ENCODE results near the gene GDF7. TPM values are rescaled to one million over a fixed set of nuclear protein-coding genes. Genes with fewer than 3 reads are reported as not detected.

The GDF7 gene
- total RNA-seq, 2 donors from 2014 or later: 0.16 to 0.72 TPM

DNA sequence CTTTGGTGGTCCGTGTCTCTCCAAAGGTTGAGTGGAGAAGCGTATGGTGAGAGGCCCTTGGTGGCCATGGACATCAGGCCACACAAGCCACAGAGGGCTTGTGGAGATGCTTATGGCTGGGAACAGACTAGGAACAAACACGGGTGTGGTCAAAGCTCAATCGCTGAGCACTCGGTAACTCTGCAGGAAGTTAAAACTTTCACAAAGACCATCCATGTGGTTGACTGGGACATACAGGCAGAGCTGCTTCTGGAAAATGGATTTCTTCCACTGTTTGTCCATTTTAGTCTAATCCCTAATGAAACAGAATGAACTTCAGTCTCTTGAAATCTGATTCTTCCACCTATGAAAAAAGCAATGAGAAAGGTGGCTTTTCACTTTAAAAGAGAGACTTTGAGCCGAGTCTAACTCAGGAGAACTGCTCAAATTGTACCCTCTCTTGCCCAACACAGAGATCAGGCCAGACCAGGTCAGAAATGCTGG is 17.7 kb downstream of the GDF7 start:
- Mint-ChIP-seq H3K27ac (peak overlapping the region; percentile 51), H3K4me3 (no peak overlapping the region)

GRCh38 chr2:20687260-20687832 is 20.4 kb downstream of the GDF7 start:
- DNase-seq (no peak), ATAC-seq (no peak)
- H3K9me3 ChIP-seq (ENCODE audit: control insufficient read depth, low read length, poor library complexity, severe bottlenecking): no peaks in the 10 kb centered on the region
- no peak overlapping the region for H3K4me3 Mint-ChIP-seq
- H3K27me3 Mint-ChIP-seq: no peaks in the 10 kb centered on the region
- peaks cover 11% of the 10 kb centered on the region for H3K36me3 Mint-ChIP-seq (ENCODE audit: low read depth)
- H3K27ac Mint-ChIP-seq: no peak overlapping the region
- H3K4me1 Mint-ChIP-seq: peaks cover 10% of the 10 kb centered on the region

More for the DNA sequence above, 17.7 kb downstream of the GDF7 start:
- Mint-ChIP-seq H3K27me3 (no peaks in the 10 kb centered on the region), H3K4me1 (peaks cover 13% of the 10 kb centered on the region), H3K36me3 (ENCODE audit: low read depth) (peaks cover 15% of the 10 kb centered on the region)
- H3K9me3 ChIP-seq (ENCODE audit: control insufficient read depth, low read length, poor library complexity, severe bottlenecking): no peaks in the 10 kb centered on the region
- ATAC-seq: no peak
- no peak for DNase-seq

DNA sequence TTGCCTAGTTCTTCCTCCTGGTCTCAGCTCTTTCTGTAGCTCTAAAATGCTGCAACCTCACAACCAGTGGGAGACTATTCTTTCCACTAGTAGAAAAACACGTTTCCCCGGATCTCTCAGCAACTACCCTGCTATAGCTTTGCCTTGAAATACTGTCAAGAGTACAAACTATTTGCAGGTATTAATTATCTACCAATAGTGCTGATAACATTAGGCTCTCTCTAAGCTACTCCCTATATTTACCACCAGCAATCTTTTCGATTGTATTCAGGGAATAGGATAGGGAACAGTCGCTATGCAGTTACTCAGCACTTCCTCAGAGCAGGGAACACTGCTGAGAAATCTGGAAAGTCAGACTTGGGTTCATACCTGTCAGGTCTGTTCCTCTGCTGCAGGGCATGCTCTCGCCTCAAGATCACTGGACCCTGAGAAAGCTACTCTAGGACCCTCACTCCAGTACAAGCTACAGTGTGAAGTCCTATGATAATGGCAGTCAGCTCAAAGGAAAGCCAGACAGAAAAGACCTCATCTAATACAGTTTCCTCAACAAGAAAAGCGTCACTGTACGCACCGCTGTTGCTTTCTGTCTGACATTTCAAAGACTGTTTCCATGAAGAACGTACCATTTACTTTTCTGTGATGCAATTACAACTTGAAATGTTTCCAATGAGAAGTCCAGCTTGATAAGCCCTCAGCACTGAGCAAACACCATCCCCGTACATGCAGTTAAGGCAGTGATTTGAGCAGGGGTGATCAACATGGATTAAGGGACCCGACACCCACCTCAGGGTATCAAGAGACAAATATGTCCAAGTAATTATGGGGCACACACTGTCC is 22.7 kb downstream of the GDF7 start:
- no peak for DNase-seq
- H3K9me3 ChIP-seq (ENCODE audit: control insufficient read depth, low read length, poor library complexity, severe bottlenecking): no peaks in the 10 kb centered on the region
- no peak overlapping the region for H3K27ac Mint-ChIP-seq
- no peaks in the 10 kb centered on the region for H3K4me1 Mint-ChIP-seq
- ATAC-seq: no peak
- H3K36me3 Mint-ChIP-seq (ENCODE audit: low read depth): peaks cover 11% of the 10 kb centered on the region
- H3K27me3 Mint-ChIP-seq: no peaks in the 10 kb centered on the region
- no peak overlapping the region for H3K4me3 Mint-ChIP-seq

GRCh38 chr2:20691076-20691734 is 24.3 kb downstream of the GDF7 start:
- Mint-ChIP-seq H3K36me3 (ENCODE audit: low read depth) (peaks cover 11% of the 10 kb centered on the region), H3K4me3 (no peak overlapping the region), H3K27ac (no peak overlapping the region), H3K4me1 (no peaks in the 10 kb centered on the region), H3K27me3 (no peaks in the 10 kb centered on the region)
- ATAC-seq (no peak), DNase-seq (no peak)
- H3K9me3 ChIP-seq (ENCODE audit: control insufficient read depth, low read length, poor library complexity, severe bottlenecking): no peaks in the 10 kb centered on the region

- Mint-ChIP-seq H3K4me1 (peaks cover 2% of the 10 kb centered on the region), H3K36me3 (ENCODE audit: low read depth) (peaks cover 10% of the 10 kb centered on the region), H3K27ac (no peak overlapping the region), H3K27me3 (no peaks in the 10 kb centered on the region), H3K4me3 (no peak overlapping the region)
- H3K9me3 ChIP-seq (ENCODE audit: control insufficient read depth, low read length, poor library complexity, severe bottlenecking): no peaks in the 10 kb centered on the region
- DNase-seq: no peak
- ATAC-seq: no peak
Measured at GRCh38 chr2:20692081-20692480, 25.1 kb downstream of the GDF7 start.

DNA sequence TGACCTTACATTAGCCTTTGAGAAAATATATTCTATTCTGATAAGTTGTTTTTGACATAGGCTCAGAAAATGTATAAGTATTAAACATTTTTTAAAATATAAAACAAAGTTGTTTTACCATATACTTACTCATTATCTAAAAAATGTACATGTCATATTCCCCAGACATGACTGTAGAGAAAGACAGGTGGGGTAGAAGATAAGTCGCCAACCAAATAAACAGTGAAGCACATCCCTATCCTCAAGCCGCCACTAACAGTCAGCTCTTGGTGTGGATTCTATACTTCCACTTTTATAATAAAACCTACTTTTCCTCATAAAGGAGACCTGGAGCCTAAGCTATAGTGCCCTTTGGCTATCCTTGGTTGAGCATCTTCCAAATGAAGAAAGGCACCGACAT is 26.4 kb downstream of the GDF7 start:
- H3K27ac Mint-ChIP-seq: no peak overlapping the region
- ATAC-seq (no peak), DNase-seq (no peak)
- H3K36me3 Mint-ChIP-seq (ENCODE audit: low read depth): peaks cover 9% of the 10 kb centered on the region
- H3K4me1 Mint-ChIP-seq: peaks cover 6% of the 10 kb centered on the region
- H3K27me3 Mint-ChIP-seq: no peaks in the 10 kb centered on the region
- H3K9me3 ChIP-seq (ENCODE audit: control insufficient read depth, low read length, poor library complexity, severe bottlenecking): no peaks in the 10 kb centered on the region
- no peak overlapping the region for H3K4me3 Mint-ChIP-seq

GRCh38 chr2:20696366-20696765 is 29.4 kb downstream of the GDF7 start:
- no peaks in the 10 kb centered on the region for H3K27me3 Mint-ChIP-seq
- H3K4me3 Mint-ChIP-seq: no peak overlapping the region
- peaks cover 9% of the 10 kb centered on the region for H3K36me3 Mint-ChIP-seq (ENCODE audit: low read depth)
- DNase-seq (no peak), ATAC-seq (no peak)
- peaks cover 6% of the 10 kb centered on the region for H3K4me1 Mint-ChIP-seq
- no peak overlapping the region for H3K27ac Mint-ChIP-seq
- H3K9me3 ChIP-seq (ENCODE audit: control insufficient read depth, low read length, poor library complexity, severe bottlenecking): no peaks in the 10 kb centered on the region

GRCh38 chr2:20697322-20697934 is 30.5 kb downstream of the GDF7 start:
- Mint-ChIP-seq H3K4me3 (no peak overlapping the region), H3K27ac (no peak overlapping the region), H3K27me3 (no peaks in the 10 kb centered on the region), H3K36me3 (ENCODE audit: low read depth) (peaks cover 10% of the 10 kb centered on the region), H3K4me1 (peaks cover 6% of the 10 kb centered on the region)
- ATAC-seq (no peak), DNase-seq (no peak)
- no peaks in the 10 kb centered on the region for H3K9me3 ChIP-seq (ENCODE audit: control insufficient read depth, low read length, poor library complexity, severe bottlenecking)

DNA sequence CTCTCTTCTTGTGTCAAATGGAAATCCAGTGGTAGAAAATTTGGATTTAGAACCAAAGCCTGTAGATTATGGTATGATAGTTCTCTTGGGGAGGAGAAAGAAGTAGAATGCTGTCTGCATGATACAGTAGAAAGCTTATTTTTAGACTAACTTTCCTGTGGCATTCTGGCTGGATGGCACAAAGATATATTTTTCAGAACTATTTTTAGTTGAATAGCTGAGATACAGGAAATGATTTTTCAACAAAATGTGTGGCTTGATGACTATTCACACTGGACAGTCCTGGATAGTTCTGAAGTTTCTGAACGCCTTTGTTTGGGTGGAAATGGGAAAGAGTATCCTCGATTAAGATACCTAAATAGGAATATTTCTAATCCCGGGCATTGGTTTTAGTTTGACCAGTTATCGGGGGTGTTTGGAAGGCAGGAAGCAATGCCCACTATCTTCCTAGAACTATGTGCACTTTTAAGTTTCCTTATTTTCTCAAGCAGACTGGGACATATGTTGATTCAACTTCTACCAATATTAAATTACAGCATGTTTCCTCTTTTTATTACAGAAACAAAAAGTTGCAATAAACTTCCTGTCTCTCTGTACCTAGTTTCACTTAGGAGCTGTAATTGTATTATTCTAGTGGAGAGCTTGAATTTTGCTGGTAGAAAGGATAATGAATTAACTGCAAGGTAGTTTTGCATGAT is 32.1 kb downstream of the GDF7 start:
- Mint-ChIP-seq H3K4me1 (peaks cover 13% of the 10 kb centered on the region), H3K36me3 (ENCODE audit: low read depth) (peaks cover 12% of the 10 kb centered on the region), H3K27ac (no peak overlapping the region), H3K27me3 (no peaks in the 10 kb centered on the region), H3K4me3 (no peak overlapping the region)
- no peak for DNase-seq
- no peaks in the 10 kb centered on the region for H3K9me3 ChIP-seq (ENCODE audit: control insufficient read depth, low read length, poor library complexity, severe bottlenecking)
- no peak for ATAC-seq

DNA sequence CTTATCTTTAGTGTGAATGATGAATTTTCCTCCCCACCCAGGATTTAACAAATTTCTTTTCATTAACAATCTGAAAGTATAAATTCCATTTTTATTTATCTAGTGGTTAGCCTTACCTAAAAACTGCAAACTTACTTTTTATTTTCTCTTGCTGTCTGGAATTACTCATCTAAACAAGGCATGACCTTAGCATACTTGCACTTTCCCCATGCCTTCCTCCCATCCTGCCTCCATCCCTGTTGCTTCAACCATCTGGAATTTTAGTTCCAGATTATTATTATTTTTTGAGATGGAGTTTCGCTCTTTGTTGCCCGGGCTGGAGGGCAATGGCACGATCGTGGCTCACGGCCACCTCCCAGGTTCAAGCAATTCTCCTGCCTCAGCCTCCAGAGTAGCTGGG is 35.6 kb downstream of the GDF7 start:
- H3K27ac Mint-ChIP-seq: no peak overlapping the region
- H3K36me3 Mint-ChIP-seq (ENCODE audit: low read depth): peaks cover 8% of the 10 kb centered on the region
- peaks cover 13% of the 10 kb centered on the region for H3K4me1 Mint-ChIP-seq
- H3K27me3 Mint-ChIP-seq: no peaks in the 10 kb centered on the region
- H3K9me3 ChIP-seq (ENCODE audit: control insufficient read depth, low read length, poor library complexity, severe bottlenecking): no peaks in the 10 kb centered on the region
- no peak overlapping the region for H3K4me3 Mint-ChIP-seq
- ATAC-seq: no peak
- DNase-seq: no peak

- Mint-ChIP-seq H3K4me3 (no peak overlapping the region), H3K27ac (peak overlapping the region; percentile 39), H3K4me1 (peaks cover 13% of the 10 kb centered on the region), H3K27me3 (no peaks in the 10 kb centered on the region), H3K36me3 (ENCODE audit: low read depth) (peaks cover 6% of the 10 kb centered on the region)
- ATAC-seq: no peak
- H3K9me3 ChIP-seq (ENCODE audit: control insufficient read depth, low read length, poor library complexity, severe bottlenecking): no peaks in the 10 kb centered on the region
- DNase-seq: no peak
Measured at GRCh38 chr2:20704886-20705285, 37.9 kb downstream of the GDF7 start.

GRCh38 chr2:20706217-20706616 is 39.3 kb downstream of the GDF7 start:
- Mint-ChIP-seq H3K4me1 (peaks cover 14% of the 10 kb centered on the region), H3K27ac (no peak overlapping the region), H3K27me3 (no peaks in the 10 kb centered on the region), H3K36me3 (ENCODE audit: low read depth) (peaks cover 6% of the 10 kb centered on the region), H3K4me3 (no peak overlapping the region)
- H3K9me3 ChIP-seq (ENCODE audit: control insufficient read depth, low read length, poor library complexity, severe bottlenecking): no peaks in the 10 kb centered on the region
- no peak for DNase-seq
- ATAC-seq: no peak

- Mint-ChIP-seq H3K36me3 (ENCODE audit: low read depth) (peaks cover 4% of the 10 kb centered on the region), H3K27me3 (no peaks in the 10 kb centered on the region), H3K4me1 (peaks cover 16% of the 10 kb centered on the region), H3K4me3 (no peak overlapping the region), H3K27ac (no peak overlapping the region)
- no peaks in the 10 kb centered on the region for H3K9me3 ChIP-seq (ENCODE audit: control insufficient read depth, low read length, poor library complexity, severe bottlenecking)
- DNase-seq (no peak), ATAC-seq (no peak)
Measured at GRCh38 chr2:20706786-20707185, 39.8 kb downstream of the GDF7 start.

Measured in T-helper 17 cell (primary cell).